ENCODE measurements around the gene ADAMTS18.

- TF ChIP-seq POLR2AphosphoS5 (IDR thresholded peaks at IDR 0.05), result no peak
- TF ChIP-seq POLR2A (IDR thresholded peaks at IDR 0.05), result no peak
Measured at GRCh38 chr16:77233799-77234519, 200.9 kb downstream of the ADAMTS18 start.

Data from stomach (tissue), 4 donors.